HepG2 (cell line): ENCODE data around the gene OR2T2. TPM values are rescaled to one million over a fixed set of nuclear protein-coding genes. Genes with fewer than 3 reads are reported as not detected.
"Not testable (repeated sequence)": the region's sequence is repeated elsewhere in the genome, so short reads cannot be mapped to it uniquely, and the experiment has no call there.

ENCODE experiments used
- ATAC-seq: fragments of 200-7000 bp; cut with Tn5 transposase; 3 replicates; pipeline ENCODE4 v1.9.1; 2020; ENCODE audit warnings: mild to moderate bottlenecking, moderate library complexity
- BruUV-seq: library from RNA; stranded (reverse); fragments of 400-500 nt; replicated peaks from 2 replicates; lab custom pipeline; 2021; lab: Mats Ljungman, UMichigan
- CTCF ChIA-PET: fragments of 300-600 bp; formaldehyde crosslinking; extraction: SDS; loops from one replicate; lab custom pipeline; 2021; ENCODE audit warnings: low total read pairs, inconsistent platforms, low intra/inter-chr PET ratio; lab: Yijun Ruan, JAX
- POLR2A ChIA-PET: fragments of 350-600 bp; sonication (Branson Sonifier 250); formaldehyde crosslinking; loops from one replicate; lab custom pipeline; 2020; ENCODE audit warnings: antibody characterized with exemption, inconsistent platforms; lab: Yijun Ruan, JAX
- DNase-seq: peaks from one replicate; pipeline ENCODE4 v3.0.0-alpha.2; 2015; ENCODE audit warnings: low spot score
- FAIRE-seq: peaks from 3 replicates; lab custom pipeline; 2011; peaks lifted over from hg19 to GRCh38; lab: Jason Lieb, UNC
- H2AFZ ChIP-seq: one replicate; pipeline ENCODE4 v1.6.1; 2011; ENCODE audit warnings: low read length, inconsistent platforms
- H3K27ac ChIP-seq: fragments of 300-600 bp; 3 replicates; pipeline ENCODE4 v1.8.0; 2011; ENCODE audit warnings: mixed run types, mild to moderate bottlenecking, mixed read lengths, low read length, inconsistent platforms; ENCODE audit not compliant: insufficient read depth; ENCODE audit errors: extremely low read length
- H3K27me3 ChIP-seq, 2 experiments: fragments of 200-600 bp in 1 of 2; 2 replicates in 1 of 2; 3 replicates in 1 of 2; pipeline versions ENCODE4 v1.6.0 to v1.8.0; 2011; ENCODE audit warnings: low read length in 2 of 2, mild to moderate bottlenecking in 2 of 2, moderate library complexity in 2 of 2, inconsistent platforms in 1 of 2; ENCODE audit not compliant: insufficient read depth in 2 of 2, control insufficient read depth in 1 of 2
- H3K36me3 ChIP-seq, 2 experiments: fragments of 200-600 bp in 1 of 2; replicated peaks in 1 of 2; 2 replicates in 1 of 2; 3 replicates in 1 of 2; pipeline versions ENCODE4 v1.5.1 to v1.8.0; 2011; ENCODE audit warnings: low read length in 2 of 2, inconsistent platforms in 1 of 2; ENCODE audit not compliant: insufficient read depth in 2 of 2, control insufficient read depth in 1 of 2
- H3K4me1 ChIP-seq: 2 replicates; pipeline ENCODE4 v1.5.1; 2012; ENCODE audit warnings: low read length, inconsistent platforms; ENCODE audit not compliant: insufficient read depth
- H3K4me2 ChIP-seq: 2 replicates; pipeline ENCODE4 v1.6.0; 2011; ENCODE audit warnings: low read depth, low read length, inconsistent platforms
- H3K4me3 ChIP-seq, 3 experiments: fragments of 200-600 bp in 1 of 3; sonication (generic), shearing (Covaris generic) in 1 of 3; replicated peaks in 1 of 3; 2 replicates each; pipeline ENCODE4 v1.5.1; 2011 to 2016; ENCODE audit warnings: low read length in 3 of 3, inconsistent platforms in 2 of 3, low read depth in 2 of 3, mild to moderate bottlenecking in 2 of 3, control low read depth in 1 of 3, mixed read lengths in 1 of 3; ENCODE audit not compliant: insufficient read depth in 1 of 3
- H3K79me2 ChIP-seq: one replicate; pipeline ENCODE4 v1.6.1; 2011; ENCODE audit warnings: low read length, inconsistent platforms; ENCODE audit not compliant: insufficient read depth
- H3K9ac ChIP-seq: 2 replicates; pipeline ENCODE4 v1.6.0; 2011; ENCODE audit warnings: mild to moderate bottlenecking, low read depth, low read length, inconsistent platforms; ENCODE audit not compliant: insufficient read depth
- H3K9me3 ChIP-seq: 2 replicates; pipeline ENCODE4 v1.5.1; 2012; ENCODE audit warnings: mild to moderate bottlenecking, low read length
- H4K20me1 ChIP-seq: 2 replicates; pipeline ENCODE4 v1.6.0; 2011; ENCODE audit warnings: inconsistent platforms, mild to moderate bottlenecking, low read length, moderate library complexity; ENCODE audit not compliant: insufficient read depth
- WGBS: methylation state at CpG from one replicate; pipeline ENCODE4 v1.1.6; 2017; ENCODE audit warnings: low lambda C conversion rate; 5-methylcytosine and 5-hydroxymethylcytosine counted together
- in situ Hi-C: cut with HindIII; loops from 2 replicates; pipeline ENCODE4 v1.10.0; 2017; ENCODE audit warnings: low pct_unique_long_range_greater_than_20kb; ENCODE audit not compliant: extremely low pct_ligation_motif_present
- intact Hi-C: fragments of 100-400 bp; cut with micrococcal nuclease; formaldehyde crosslinking; loops from one replicate; pipeline ENCODE4 v1.10.0; 2022; ENCODE audit not compliant: unreplicated experiment
- polyA plus RNA-seq, 8 experiments: library from polyadenylated mRNA; depleted of rRNA in 3 of 8; stranded (reverse) in 7 of 8; unstranded in 1 of 8; fragments of >200 nt; fragmentation: Illumina TruSeq in 4 of 8; extraction: Trizol in 4 of 8; gene quantifications; 2 replicates each; pipeline versions ENCODE4 v1.2.1 to v1.2.3, GENCODE V29; 2011 to 2016; ENCODE audit warnings: low read depth in 4 of 8, missing spikeins in 1 of 8, mixed read lengths in 1 of 8; ENCODE audit not compliant: insufficient read depth in 1 of 8
- total RNA-seq, 5 experiments: library from RNA; depleted of rRNA; stranded (reverse); fragments of >200 nt; fragmentation: Illumina TruSeq; extraction: Trizol; gene quantifications; 2 replicates each; pipeline ENCODE4 v1.2.3, GENCODE V29; 2016; ENCODE audit warnings: low read depth in 1 of 5

OR2T2 gene
- total and polyA plus RNA-seq, 2 of the 13 experiments (the other 11 are each of a cell fraction or from before 2014, with no cell fraction given), result not detected

DNA sequence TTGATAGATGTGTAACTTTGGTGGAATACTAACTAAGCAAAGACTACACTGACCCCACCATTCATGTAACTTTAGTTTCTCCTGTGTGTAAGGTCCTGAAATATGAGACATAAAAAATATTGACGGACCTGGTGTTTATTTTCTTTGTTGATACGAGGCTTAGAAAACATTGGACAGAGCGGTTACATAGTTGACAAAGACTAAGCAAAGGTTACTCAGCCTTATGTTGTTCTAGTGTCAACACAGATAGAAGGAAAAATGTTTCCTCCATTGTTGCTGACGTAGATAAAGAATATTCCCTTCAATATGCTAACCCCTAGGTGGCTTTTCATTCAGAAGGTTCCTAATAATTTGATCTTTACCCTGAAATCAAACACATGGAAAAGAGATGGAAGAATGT, 9.6 kb downstream of the OR2T2 start:
- H3K9ac ChIP-seq, H3K27me3 ChIP-seq, H3K36me3 ChIP-seq, CTCF ChIA-PET, H2AFZ ChIP-seq, BruUV-seq, H3K4me2 ChIP-seq, H3K27ac ChIP-seq, in situ Hi-C loops, H3K4me1 ChIP-seq, FAIRE-seq, H3K9me3 ChIP-seq, H3K79me2 ChIP-seq, DNase-seq, POLR2A ChIA-PET, H4K20me1 ChIP-seq, intact Hi-C loops, H3K4me3 ChIP-seq: not testable (repeated sequence)
- peak; percentile 88 for ATAC-seq
- WGBS, result 0% methylated on average over 2 of the region's 4 CpGs

DNA sequence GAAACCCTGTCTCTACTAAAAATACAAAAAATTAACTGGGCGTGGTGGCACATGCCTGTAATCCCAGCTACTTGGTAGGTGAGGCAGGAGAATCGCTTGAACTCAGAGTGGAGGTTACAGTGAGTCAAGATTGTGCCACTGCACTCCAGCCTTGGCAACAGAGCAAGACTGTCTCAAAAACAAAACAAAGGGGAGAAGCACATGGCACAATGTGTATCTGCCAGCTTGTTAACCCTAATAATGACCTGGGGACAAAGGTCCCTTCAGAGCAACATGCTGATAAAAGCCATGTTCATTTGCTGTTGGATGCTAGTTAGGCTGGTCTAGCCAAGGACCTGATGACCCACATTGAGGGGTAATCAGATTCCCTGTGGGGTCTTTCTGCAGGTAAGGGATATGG, 11.2 kb downstream of the OR2T2 start:
- CTCF ChIA-PET, ATAC-seq, intact Hi-C loops, H3K9ac ChIP-seq, BruUV-seq, H4K20me1 ChIP-seq, H3K27me3 ChIP-seq, POLR2A ChIA-PET, FAIRE-seq, H3K9me3 ChIP-seq, H2AFZ ChIP-seq, DNase-seq, H3K4me1 ChIP-seq, H3K79me2 ChIP-seq, H3K36me3 ChIP-seq, H3K4me2 ChIP-seq, H3K27ac ChIP-seq, H3K4me3 ChIP-seq, in situ Hi-C loops: not testable (repeated sequence)
- no CpG with 5 or more reads among the region's 2 CpGs for WGBS

DNA sequence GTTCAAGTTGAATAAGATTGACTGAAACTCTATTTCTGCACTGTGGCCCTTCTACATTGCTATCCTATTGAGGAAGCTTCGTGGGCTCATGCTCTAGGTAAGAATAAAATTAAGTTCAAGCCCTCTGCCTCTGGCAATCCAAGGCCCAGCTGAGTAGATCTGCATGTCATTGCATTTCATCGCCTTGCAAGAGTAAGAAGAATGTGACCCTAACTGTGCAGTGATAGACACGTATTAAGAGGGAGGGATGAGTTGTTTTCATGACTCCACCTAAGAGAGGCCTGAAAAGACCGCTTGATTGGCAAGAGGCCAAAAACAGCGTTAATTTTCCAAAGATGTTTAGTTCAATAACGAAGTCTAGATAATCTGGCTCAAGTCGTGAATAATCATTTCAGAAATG, 13.7 kb downstream of the OR2T2 start:
- H3K79me2 ChIP-seq, H3K4me1 ChIP-seq, POLR2A ChIA-PET, FAIRE-seq, H3K9ac ChIP-seq, H3K36me3 ChIP-seq, H3K27ac ChIP-seq, H4K20me1 ChIP-seq, ATAC-seq, BruUV-seq, in situ Hi-C loops, H2AFZ ChIP-seq, H3K27me3 ChIP-seq, H3K4me3 ChIP-seq, intact Hi-C loops, H3K4me2 ChIP-seq, DNase-seq, CTCF ChIA-PET: not testable (repeated sequence)
- peaks cover 10% of the 10 kb centered on the region for H3K9me3 ChIP-seq
- 10% methylated on average over 7 of the region's 7 CpGs for WGBS
